A549 (cell line): Measurements from ENCODE around the gene PUM1. TPM values are rescaled to one million over a fixed set of nuclear protein-coding genes. Genes with fewer than 3 reads are reported as not detected.

ENCODE experiments used
- ATAC-seq, 2 experiments: fragments of 200-7000 bp in 1 of 2; fragments of >200 bp in 1 of 2; cut with Nextera tagmentation in 1 of 2; cut with Tn5 transposase in 1 of 2; 3 replicates each; pipeline versions ENCODE4 v1.8.0 to v1.9.1; 2018 to 2020; ENCODE audit warnings: mild to moderate bottlenecking in 1 of 2, moderate library complexity in 1 of 2
- CTCF ChIA-PET: fragments of 300-600 bp; sonication (Branson Sonifier 250); formaldehyde crosslinking; extraction: SDS; loops from one replicate; lab custom pipeline; 2021; ENCODE audit warnings: antibody characterized with exemption, inconsistent platforms; lab: Yijun Ruan, JAX
- POLR2A ChIA-PET: fragments of 350-600 bp; formaldehyde crosslinking; extraction: SDS; loops from one replicate; lab custom pipeline; 2021; ENCODE audit warnings: antibody characterized with exemption, inconsistent platforms; lab: Yijun Ruan, JAX
- DNase-seq, 2 experiments: peaks; one replicate each; pipeline versions ENCODE4 v3.0.0 to v3.0.0-alpha.2; 2011 to 2016; ENCODE audit warnings: low read depth in 1 of 2, low spot score in 1 of 2
- FAIRE-seq: peaks from 2 replicates; lab custom pipeline; 2011; peaks lifted over from hg19 to GRCh38; lab: Jason Lieb, UNC
- H3K27ac ChIP-seq, 2 experiments: fragments of >200 bp; sonication (Bioruptor Twin); formaldehyde crosslinking; 3 replicates each; pipeline ENCODE4 v1.5.1; 2016 to 2017
- H3K4me1 ChIP-seq: fragments of >200 bp; sonication (Bioruptor Twin); formaldehyde crosslinking; 3 replicates; pipeline ENCODE4 v1.6.1; 2016
- H3K4me2 ChIP-seq: fragments of >200 bp; sonication (Bioruptor Twin); formaldehyde crosslinking; 3 replicates; pipeline ENCODE4 v1.6.1; 2016
- H3K4me3 ChIP-seq: fragments of >200 bp; sonication (Bioruptor Twin); formaldehyde crosslinking; 3 replicates; pipeline ENCODE4 v1.5.1; 2016
- H3K9me3 ChIP-seq: fragments of >200 bp; sonication (Bioruptor Twin); formaldehyde crosslinking; 3 replicates; pipeline ENCODE4 v1.6.1; 2016
- CBX2 ChIP-seq: fragments of 200-600 bp; sonication (generic); IDR thresholded peaks from 2 replicates; pipeline ENCODE4 v1.6.1; 2016; ENCODE audit warnings: low read depth, mild to moderate bottlenecking, borderline replicate concordance
- CEBPB ChIP-seq, 2 experiments: fragments of >200 bp in 1 of 2; sonication (Bioruptor Twin) in 1 of 2; formaldehyde crosslinking in 1 of 2; IDR thresholded peaks; 2 replicates each; pipeline ENCODE4 v1.6.1; 2012 to 2016
- ESRRA ChIP-seq: fragments of 150-350 bp; IDR thresholded peaks from 2 replicates; pipeline ENCODE4 v1.6.1; 2014; ENCODE audit warnings: mild to moderate bottlenecking, low read length, borderline replicate concordance
- FOSL2 ChIP-seq, 2 experiments: fragments of 450-650 bp in 1 of 2; fragments of >200 bp in 1 of 2; sonication (Bioruptor Twin) in 1 of 2; formaldehyde crosslinking; IDR thresholded peaks; 2 replicates each; pipeline versions ENCODE4 v1.5.0 to v1.6.1; 2016 to 2020; ENCODE audit warnings: mild to moderate bottlenecking in 1 of 2, moderate library complexity in 1 of 2
- HOXA7 ChIP-seq: fragments of 250-450 bp; sonication (Bioruptor Pico); IDR thresholded peaks from 2 replicates; pipeline ENCODE4 v1.5.0; 2020; ENCODE audit warnings: mild to moderate bottlenecking, moderate library complexity
- HOXB5 ChIP-seq: fragments of 250-450 bp; sonication (Bioruptor Pico); IDR thresholded peaks from 2 replicates; pipeline ENCODE4 v1.5.0; 2020; ENCODE audit warnings: mild to moderate bottlenecking, moderate library complexity
- KDM1A ChIP-seq: fragments of 200-600 bp; sonication (generic); IDR thresholded peaks from 2 replicates; pipeline ENCODE4 v1.6.1; 2016; ENCODE audit warnings: low read depth, mild to moderate bottlenecking
- NPAS2 ChIP-seq: fragments of 250-450 bp; sonication (Bioruptor Pico); IDR thresholded peaks from 2 replicates; pipeline ENCODE4 v1.8.0; 2022; ENCODE audit warnings: mild to moderate bottlenecking, moderate library complexity, borderline replicate concordance
- PHF8 ChIP-seq: fragments of 200-600 bp; sonication (generic); IDR thresholded peaks from 2 replicates; pipeline ENCODE4 v1.6.1; 2016; ENCODE audit warnings: low read depth, mild to moderate bottlenecking, antibody characterized with exemption, moderate library complexity, borderline replicate concordance
- POLR2AphosphoS2 ChIP-seq: conservative IDR thresholded peaks from 2 replicates; pipeline ENCODE4 v1.6.1; 2012; ENCODE audit warnings: low read length, improper control_type of control experiment, inconsistent platforms
- RAD21 ChIP-seq, 2 experiments: fragments of >200 bp in 1 of 2; sonication (Bioruptor Twin) in 1 of 2; formaldehyde crosslinking in 1 of 2; IDR thresholded peaks in 1 of 2; conservative IDR thresholded peaks in 1 of 2; 2 replicates in 1 of 2; 3 replicates in 1 of 2; pipeline ENCODE4 v1.6.1; 2012 to 2018; ENCODE audit warnings: inconsistent platforms in 1 of 2
- RARB ChIP-seq: fragments of 250-450 bp; sonication (Bioruptor Pico); IDR thresholded peaks from 2 replicates; pipeline ENCODE4 v1.8.0; 2021; ENCODE audit warnings: mild to moderate bottlenecking, moderate library complexity
- RCOR1 ChIP-seq: fragments of 150-350 bp; IDR thresholded peaks from 2 replicates; pipeline ENCODE4 v1.6.1; 2014; ENCODE audit warnings: antibody characterized with exemption, low read length, low read depth
- SREBF2 ChIP-seq: fragments of 450-650 bp; IDR thresholded peaks from 2 replicates; pipeline ENCODE4 v1.6.1; 2014; ENCODE audit warnings: mild to moderate bottlenecking, moderate library complexity
- TFCP2L1 ChIP-seq: fragments of 250-450 bp; sonication (Bioruptor Pico); IDR thresholded peaks from 2 replicates; pipeline ENCODE4 v1.5.0; 2021; ENCODE audit warnings: mild to moderate bottlenecking
- ZFP36 ChIP-seq: fragments of 450-650 bp; IDR thresholded peaks from 2 replicates; pipeline ENCODE4 v1.6.1; 2014; ENCODE audit warnings: borderline replicate concordance; ENCODE audit not compliant: partially characterized antibody
- WGBS: methylation state at CpG from one replicate; pipeline ENCODE4 v1.1.6; 2017; ENCODE audit errors: missing lambda C conversion rate; 5-methylcytosine and 5-hydroxymethylcytosine counted together
- polyA plus RNA-seq, 4 experiments: library from polyadenylated mRNA; depleted of rRNA in 3 of 4; stranded (reverse); fragments of >200 nt; fragmentation: RNase III in 1 of 4; extraction: RNeasy Plus Mini Kit Qiagen cat#74134 plus additional on column Dnase treatment in 1 of 4; gene quantifications; 2 replicates in 3 of 4; 3 replicates in 1 of 4; pipeline ENCODE4 v1.2.3, GENCODE V29; 2011 to 2017
- TF ChIP-seq, protein P1 (sequence below): fragments of 250-450 bp; sonication (Bioruptor Pico); IDR thresholded peaks from 2 replicates; pipeline ENCODE4 v1.5.0; 2020; ENCODE audit warnings: low read depth, mild to moderate bottlenecking, moderate library complexity
- TF ChIP-seq, protein P2 (sequence below): IDR thresholded peaks from 2 replicates; pipeline ENCODE4 v1.6.1; 2012
- TF ChIP-seq, protein P3 (sequence below): fragments of 250-450 bp; sonication (Bioruptor Pico); IDR thresholded peaks from 2 replicates; pipeline ENCODE4 v1.5.0; 2021; ENCODE audit warnings: mild to moderate bottlenecking, moderate library complexity, borderline replicate concordance
- TF ChIP-seq, protein P4 (sequence below): fragments of 450-650 bp; IDR thresholded peaks from 2 replicates; pipeline ENCODE4 v1.6.1; 2014; ENCODE audit warnings: antibody characterized with exemption
- TF ChIP-seq, protein P5 (sequence below): IDR thresholded peaks from 2 replicates; pipeline ENCODE4 v1.6.1; 2012; ENCODE audit warnings: low read depth, borderline replicate concordance

The PUM1 gene
- polyA plus RNA-seq, 2 of the 4 experiments (the other 2 are of a cell fraction): 30.2 to 55.3 TPM

DNA sequence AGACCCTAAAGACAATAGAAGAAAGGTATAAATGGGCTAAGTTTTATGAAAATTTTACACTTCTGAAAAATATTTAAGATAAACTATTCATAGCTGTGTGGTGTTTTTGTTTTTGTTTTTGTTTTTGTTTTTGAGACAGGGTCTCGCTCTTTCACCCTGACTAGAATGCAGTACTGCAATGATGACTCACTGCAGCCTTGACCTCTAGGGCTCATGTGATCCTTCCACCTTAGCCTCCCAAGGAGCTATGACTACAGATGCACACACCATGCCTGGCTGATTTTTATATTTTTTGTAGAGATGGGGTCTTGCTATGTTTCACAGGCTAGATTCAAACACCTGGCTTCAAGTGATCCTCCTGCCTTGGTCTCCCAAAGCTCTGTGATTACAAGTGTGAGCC lies 66.6 kb downstream of the PUM1 start:
- WGBS: 96% methylated on average over 1 of the region's 1 CpG
- FAIRE-seq: no peak

DNA sequence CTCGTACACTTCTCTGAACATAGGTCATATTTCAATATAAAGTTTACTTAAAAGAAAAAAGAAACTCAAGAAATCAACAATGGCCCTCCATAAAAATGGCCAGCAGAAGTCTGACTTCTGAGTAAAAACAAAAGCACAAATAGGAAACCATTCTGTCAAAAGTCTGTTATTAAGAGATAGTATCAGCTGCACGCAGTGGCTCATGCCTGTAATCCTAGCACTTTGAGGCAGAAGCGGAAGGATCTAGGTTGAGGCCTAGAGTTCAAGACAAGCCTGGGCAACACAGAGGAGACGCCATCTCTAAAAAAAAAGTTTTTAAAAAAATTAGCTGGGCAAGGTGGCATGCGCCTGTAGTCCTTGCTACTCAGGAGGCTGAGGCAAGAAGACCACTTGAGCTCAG lies 67.3 kb downstream of the PUM1 start:
- DNase-seq: no peak
- no peak for ATAC-seq
- ChIA-PET POLR2A (no interaction called here), CTCF (no interaction called here)
- H3K9me3 ChIP-seq: no peaks in the 10 kb centered on the region
- peaks cover 3% of the 10 kb centered on the region; the same call in 1 of the 3 replicates for H3K4me1 ChIP-seq
- H3K4me2 ChIP-seq: no peak overlapping the region
- no peak overlapping the region for H3K4me3 ChIP-seq
- WGBS: 97% methylated on average over 5 of the region's 5 CpGs
- H3K27ac ChIP-seq: no peak overlapping the region
- no peak for FAIRE-seq
- TF ChIP-seq RCOR1 (no peak), ESRRA (no peak), RARB (CRISPR knock-in tag) (no peak), PHF8 (no peak), NPAS2 (CRISPR knock-in tag) (no peak), KDM1A (no peak), HOXA7 (no peak)
- TF ChIP-seq, protein P1, sequence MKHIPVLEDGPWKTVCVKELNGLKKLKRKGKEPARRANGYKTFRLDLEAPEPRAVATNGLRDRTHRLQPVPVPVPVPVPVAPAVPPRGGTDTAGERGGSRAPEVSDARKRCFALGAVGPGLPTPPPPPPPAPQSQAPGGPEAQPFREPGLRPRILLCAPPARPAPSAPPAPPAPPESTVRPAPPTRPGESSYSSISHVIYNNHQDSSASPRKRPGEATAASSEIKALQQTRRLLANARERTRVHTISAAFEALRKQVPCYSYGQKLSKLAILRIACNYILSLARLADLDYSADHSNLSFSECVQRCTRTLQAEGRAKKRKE (CRISPR knock-in tag): no peak
- TF ChIP-seq, protein P2, sequence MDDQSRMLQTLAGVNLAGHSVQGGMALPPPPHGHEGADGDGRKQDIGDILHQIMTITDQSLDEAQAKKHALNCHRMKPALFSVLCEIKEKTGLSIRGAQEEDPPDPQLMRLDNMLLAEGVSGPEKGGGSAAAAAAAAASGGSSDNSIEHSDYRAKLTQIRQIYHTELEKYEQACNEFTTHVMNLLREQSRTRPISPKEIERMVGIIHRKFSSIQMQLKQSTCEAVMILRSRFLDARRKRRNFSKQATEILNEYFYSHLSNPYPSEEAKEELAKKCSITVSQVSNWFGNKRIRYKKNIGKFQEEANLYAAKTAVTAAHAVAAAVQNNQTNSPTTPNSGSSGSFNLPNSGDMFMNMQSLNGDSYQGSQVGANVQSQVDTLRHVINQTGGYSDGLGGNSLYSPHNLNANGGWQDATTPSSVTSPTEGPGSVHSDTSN: no peak
- TF ChIP-seq, all 56 proteins: peak for 0

More for the DNA sequence above, 66.6 kb downstream of the PUM1 start:
- POLR2A ChIA-PET: no interaction called here
- H3K4me2 ChIP-seq: no peak overlapping the region
- H3K9me3 ChIP-seq: no peaks in the 10 kb centered on the region
- ATAC-seq (no peak), DNase-seq (no peak)
- H3K4me3 ChIP-seq: no peak overlapping the region
- peaks cover 3% of the 10 kb centered on the region; the same call in 1 of the 3 replicates for H3K4me1 ChIP-seq
- CTCF ChIA-PET: no interaction called here
- TF ChIP-seq RAD21 (conservative IDR thresholded peaks at IDR 0.05 in 1 of 2, IDR thresholded peaks at IDR 0.05 in 1 of 2): no peak
- TF ChIP-seq HOXB5 (CRISPR knock-in tag): no peak
- H3K27ac ChIP-seq: no peak overlapping the region

DNA sequence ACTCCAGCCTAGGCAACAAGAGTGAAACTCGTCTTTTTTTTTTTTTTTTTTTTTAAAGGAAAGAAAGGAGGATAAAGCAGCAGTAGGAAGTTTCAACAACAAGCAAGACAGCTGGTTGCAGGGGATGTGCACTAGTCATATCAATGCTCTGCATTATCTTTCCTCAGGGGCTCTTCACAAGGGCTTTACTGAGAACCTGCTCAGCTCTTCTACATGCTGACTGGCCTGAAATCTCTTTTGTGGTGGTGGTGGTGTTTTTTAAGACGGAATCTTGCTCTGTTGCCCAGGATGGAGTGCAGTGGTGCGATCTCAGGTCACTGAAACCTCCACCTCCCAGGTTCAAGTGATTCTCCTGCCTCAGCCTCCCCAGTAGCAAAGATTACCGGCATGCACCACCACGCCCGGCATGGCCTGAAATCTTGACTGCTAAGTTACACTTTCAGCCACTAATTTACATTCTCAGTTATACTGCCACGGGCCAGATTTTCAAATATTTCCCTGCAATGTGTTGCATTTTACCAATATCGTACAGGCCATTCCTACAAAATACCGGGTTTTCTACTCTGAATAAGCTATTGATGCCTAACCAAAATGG lies 68.0 kb downstream of the PUM1 start:
- ChIA-PET POLR2A (no interaction called here), CTCF (no interaction called here)
- Histone ChIP-seq H3K4me2 (no peak overlapping the region), H3K4me1 (peaks cover 3% of the 10 kb centered on the region; the same call in 1 of the 3 replicates), H3K9me3 (no peaks in the 10 kb centered on the region), H3K27ac (no peak overlapping the region), H3K4me3 (no peak overlapping the region)
- 95% methylated on average over 9 of the region's 9 CpGs for WGBS
- ATAC-seq: no peak
- FAIRE-seq: no peak
- no peak for DNase-seq
- no peak for TF ChIP-seq RARB (CRISPR knock-in tag)
- TF ChIP-seq ZFP36: no peak
- TF ChIP-seq POLR2AphosphoS2: no peak
- TF ChIP-seq KDM1A: no peak
- TF ChIP-seq, protein P2: no peak
- no peak for TF ChIP-seq SREBF2
- no peak for TF ChIP-seq FOSL2 (IDR thresholded peaks at IDR 0.05)
- no peak for TF ChIP-seq FOSL2 (CRISPR knock-in tag; IDR thresholded peaks at IDR 0.05)
- no peak for TF ChIP-seq CEBPB (IDR thresholded peaks at IDR 0.05)
- TF ChIP-seq RAD21 (conservative IDR thresholded peaks at IDR 0.05 in 1 of 2, IDR thresholded peaks at IDR 0.05 in 1 of 2): no peak
- TF ChIP-seq TFCP2L1 (CRISPR knock-in tag): no peak
- TF ChIP-seq, protein P3, sequence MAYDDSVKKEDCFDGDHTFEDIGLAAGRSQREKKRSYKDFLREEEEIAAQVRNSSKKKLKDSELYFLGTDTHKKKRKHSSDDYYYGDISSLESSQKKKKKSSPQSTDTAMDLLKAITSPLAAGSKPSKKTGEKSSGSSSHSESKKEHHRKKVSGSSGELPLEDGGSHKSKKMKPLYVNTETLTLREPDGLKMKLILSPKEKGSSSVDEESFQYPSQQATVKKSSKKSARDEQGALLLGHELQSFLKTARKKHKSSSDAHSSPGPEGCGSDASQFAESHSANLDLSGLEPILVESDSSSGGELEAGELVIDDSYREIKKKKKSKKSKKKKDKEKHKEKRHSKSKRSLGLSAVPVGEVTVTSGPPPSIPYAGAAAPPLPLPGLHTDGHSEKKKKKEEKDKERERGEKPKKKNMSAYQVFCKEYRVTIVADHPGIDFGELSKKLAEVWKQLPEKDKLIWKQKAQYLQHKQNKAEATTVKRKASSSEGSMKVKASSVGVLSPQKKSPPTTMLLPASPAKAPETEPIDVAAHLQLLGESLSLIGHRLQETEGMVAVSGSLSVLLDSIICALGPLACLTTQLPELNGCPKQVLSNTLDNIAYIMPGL (CRISPR knock-in tag): no peak
- TF ChIP-seq, protein P4, sequence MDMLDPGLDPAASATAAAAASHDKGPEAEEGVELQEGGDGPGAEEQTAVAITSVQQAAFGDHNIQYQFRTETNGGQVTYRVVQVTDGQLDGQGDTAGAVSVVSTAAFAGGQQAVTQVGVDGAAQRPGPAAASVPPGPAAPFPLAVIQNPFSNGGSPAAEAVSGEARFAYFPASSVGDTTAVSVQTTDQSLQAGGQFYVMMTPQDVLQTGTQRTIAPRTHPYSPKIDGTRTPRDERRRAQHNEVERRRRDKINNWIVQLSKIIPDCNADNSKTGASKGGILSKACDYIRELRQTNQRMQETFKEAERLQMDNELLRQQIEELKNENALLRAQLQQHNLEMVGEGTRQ: no peak
- TF ChIP-seq, protein P5, sequence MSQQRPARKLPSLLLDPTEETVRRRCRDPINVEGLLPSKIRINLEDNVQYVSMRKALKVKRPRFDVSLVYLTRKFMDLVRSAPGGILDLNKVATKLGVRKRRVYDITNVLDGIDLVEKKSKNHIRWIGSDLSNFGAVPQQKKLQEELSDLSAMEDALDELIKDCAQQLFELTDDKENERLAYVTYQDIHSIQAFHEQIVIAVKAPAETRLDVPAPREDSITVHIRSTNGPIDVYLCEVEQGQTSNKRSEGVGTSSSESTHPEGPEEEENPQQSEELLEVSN: no peak
- TF ChIP-seq CBX2: no peak
